HG03460 (cell line): Measurements from ENCODE around the gene CDH3.

Experiments
- ATAC-seq: cut with Tn5 transposase; IDR thresholded peaks from one replicate; pipeline ENCODE4 v1.9.1; 2021; ENCODE audit not compliant: unreplicated experiment

Gene CDH3

GRCh38 chr16:68737046-68737729 is 92.1 kb downstream of the CDH3 start, which contains the start of gene CDH1:
TSS of gene CDH1 (plus strand) at chr16:68737292. CDS start at chr16:68737416, 124 bp downstream.
- no peak for ATAC-seq

- no peak for ATAC-seq
These were observed 92.9 kb downstream of the CDH3 start for GRCh38 chr16:68737730-68738629.

- ATAC-seq: no peak
These were observed 95.0 kb downstream of the CDH3 start for GRCh38 chr16:68739964-68740627.

GRCh38 chr16:68740628-68741346 is 95.7 kb downstream of the CDH3 start:
- ATAC-seq: no peak

GRCh38 chr16:68743664-68744063 is 98.6 kb downstream of the CDH3 start:
- ATAC-seq: no peak

- no peak for ATAC-seq
These were observed 99.7 kb downstream of the CDH3 start for GRCh38 chr16:68744744-68745280.

- no peak for ATAC-seq
These were observed 101.8 kb downstream of the CDH3 start for GRCh38 chr16:68746951-68747350.

GRCh38 chr16:68749432-68749831 is 104.3 kb downstream of the CDH3 start:
- ATAC-seq: no peak
